ENCODE measurements around the gene TAOK1.

Gene TAOK1

GRCh38 chr17:29589524-29590410 is 199.6 kb downstream of the TAOK1 start, which contains the start of gene GIT1:
TSS of gene GIT1 (minus strand) at chr17:29589648. CDS start at chr17:29589378, 270 bp downstream.
- no peak for TF ChIP-seq CTCF (conservative IDR thresholded peaks at IDR 0.05; ENCODE audit: low read depth, low read length)
- DNase-seq (ENCODE audit: low read depth): no peak
- peak within 1 kb of the TSS; percentile 84 for H3K4me3 ChIP-seq (ENCODE audit: low read length)

- DNase-seq (ENCODE audit: low read depth): peak; percentile 69
- peak overlapping the region; percentile 46 for H3K4me3 ChIP-seq (ENCODE audit: low read length)
- TF ChIP-seq CTCF (conservative IDR thresholded peaks at IDR 0.05; ENCODE audit: low read depth, low read length): no peak
Measured at GRCh38 chr17:29590411-29591145, 200.4 kb downstream of the TAOK1 start.

GRCh38 chr17:29591146-29591736 is 201.1 kb downstream of the TAOK1 start:
- TF ChIP-seq CTCF (conservative IDR thresholded peaks at IDR 0.05; ENCODE audit: low read depth, low read length): no peak
- H3K4me3 ChIP-seq (ENCODE audit: low read length): peak overlapping the region; percentile 46
- peak; percentile 67 for DNase-seq (ENCODE audit: low read depth)

GRCh38 chr17:29591737-29592608 is 201.8 kb downstream of the TAOK1 start:
- peak; percentile 97 for TF ChIP-seq CTCF (conservative IDR thresholded peaks at IDR 0.05; ENCODE audit: low read depth, low read length)
- peak; percentile 86 for DNase-seq (ENCODE audit: low read depth)
- H3K4me3 ChIP-seq (ENCODE audit: low read length): peak overlapping the region; percentile 46

GRCh38 chr17:29592850-29593551 is 202.8 kb downstream of the TAOK1 start, which contains the start of gene ANKRD13B:
TSS of gene ANKRD13B (plus strand) at chr17:29593132. CDS start at chr17:29593622, 490 bp downstream.
- no peak for DNase-seq (ENCODE audit: low read depth)

More at GRCh38 chr17:29592850-29593551, 202.8 kb downstream of the TAOK1 start, which contains the start of gene ANKRD13B:
- peak within 1 kb of the TSS; percentile 68 for H3K4me3 ChIP-seq (ENCODE audit: low read length)
- no peak for TF ChIP-seq CTCF (conservative IDR thresholded peaks at IDR 0.05; ENCODE audit: low read depth, low read length)
